Measurements from ENCODE around the gene PCDHB4.
"Not testable (repeated sequence)": the region's sequence is repeated elsewhere in the genome, so short reads cannot be mapped to it uniquely, and the experiment has no call there.

PCDHB4 gene

DNA sequence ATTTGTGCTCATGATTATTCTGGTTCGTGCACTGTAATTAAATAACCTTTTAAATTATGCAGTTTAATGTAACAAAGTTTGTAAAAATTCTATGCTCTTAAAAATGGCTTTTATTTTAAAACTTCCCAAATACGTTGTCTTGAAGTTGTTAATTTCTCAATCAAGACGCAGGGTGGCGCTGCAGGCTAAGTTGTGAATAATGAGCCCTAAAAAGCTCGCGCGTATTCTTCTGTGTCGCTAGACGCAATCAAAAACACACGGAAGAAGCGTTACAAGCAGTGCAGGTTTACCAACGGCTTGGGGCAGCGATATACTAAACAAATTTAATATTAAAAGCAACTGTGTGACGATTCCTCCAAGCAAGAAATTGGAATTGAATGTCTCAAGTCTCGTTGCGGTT lies at the start of gene PCDHB4:
TSS of gene PCDHB4 (plus strand) at position 256 of the 400 bp plus-strand sequence. CDS start 181 bp downstream, outside the sequence.
- no peak for DNase-seq (ENCODE audit: low read depth, low spot score)

DNA sequence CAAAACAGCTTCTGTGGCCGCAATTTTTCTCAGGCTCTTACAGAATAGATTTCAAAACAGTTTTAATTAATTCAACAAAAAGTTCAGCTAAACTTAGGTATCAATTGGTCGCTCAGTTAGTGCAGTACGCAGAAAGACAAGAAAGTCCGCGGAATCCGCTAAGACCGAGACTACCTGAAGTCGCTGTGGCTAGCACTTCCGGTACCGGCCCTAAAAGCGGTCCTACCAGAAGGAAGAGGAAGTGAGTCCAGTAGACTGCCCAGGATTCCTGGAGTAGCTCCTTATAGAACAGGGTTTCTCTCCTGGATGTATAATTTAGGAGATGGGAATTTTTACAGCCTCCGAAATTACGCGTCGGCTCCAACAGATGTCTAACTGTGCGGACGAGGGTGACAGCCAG lies 43.8 kb upstream of the PCDHB4 start:
- DNase-seq (ENCODE audit: low read depth, low spot score): no peak

DNA sequence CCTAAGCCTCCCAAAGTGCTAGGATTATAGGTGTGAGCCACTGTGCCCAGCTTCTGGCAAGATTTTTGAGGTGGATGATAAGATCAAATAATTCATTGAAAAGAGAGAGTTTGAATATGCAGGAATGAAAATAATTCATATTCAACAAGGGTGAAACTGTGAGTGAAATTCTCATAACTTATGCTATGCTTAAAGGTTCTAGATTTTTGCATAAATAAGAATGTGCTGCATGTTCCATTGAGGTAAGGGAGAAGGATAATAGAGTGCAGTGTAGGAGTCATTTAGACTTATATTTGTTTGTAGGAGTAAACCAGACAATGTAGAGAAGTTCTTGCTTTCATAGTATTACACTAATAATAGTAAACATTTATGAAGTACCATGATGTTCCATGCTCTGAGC lies 39.4 kb upstream of the PCDHB4 start:
- no peak for DNase-seq (ENCODE audit: low read depth, low spot score)

DNA sequence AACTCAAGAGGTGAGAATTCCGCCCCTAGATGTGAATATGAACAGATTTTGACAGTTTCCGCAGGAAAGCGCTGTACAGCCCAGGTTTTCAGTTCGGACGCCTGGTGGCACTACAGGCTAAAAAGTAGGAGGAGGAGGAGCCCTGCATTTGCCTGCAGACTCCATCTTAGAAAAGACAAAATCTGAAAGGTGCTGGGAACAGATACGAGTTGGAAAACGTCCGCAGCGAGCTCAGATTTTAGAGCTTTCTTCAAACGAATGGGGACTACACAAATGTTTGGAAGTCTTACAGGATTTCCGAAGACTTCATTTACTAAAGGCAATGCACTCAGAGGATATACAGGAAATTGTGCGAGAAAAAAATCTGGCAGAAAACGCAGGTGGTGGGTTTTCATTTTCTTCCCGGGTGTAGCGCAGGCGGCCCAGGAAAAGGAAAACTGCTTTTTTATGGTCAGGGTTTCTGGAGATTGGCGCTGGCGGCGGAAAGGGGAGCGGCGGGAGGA lies 37.1 kb upstream of the PCDHB4 start:
- DNase-seq (ENCODE audit: low read depth, low spot score): peak; percentile 55

DNA sequence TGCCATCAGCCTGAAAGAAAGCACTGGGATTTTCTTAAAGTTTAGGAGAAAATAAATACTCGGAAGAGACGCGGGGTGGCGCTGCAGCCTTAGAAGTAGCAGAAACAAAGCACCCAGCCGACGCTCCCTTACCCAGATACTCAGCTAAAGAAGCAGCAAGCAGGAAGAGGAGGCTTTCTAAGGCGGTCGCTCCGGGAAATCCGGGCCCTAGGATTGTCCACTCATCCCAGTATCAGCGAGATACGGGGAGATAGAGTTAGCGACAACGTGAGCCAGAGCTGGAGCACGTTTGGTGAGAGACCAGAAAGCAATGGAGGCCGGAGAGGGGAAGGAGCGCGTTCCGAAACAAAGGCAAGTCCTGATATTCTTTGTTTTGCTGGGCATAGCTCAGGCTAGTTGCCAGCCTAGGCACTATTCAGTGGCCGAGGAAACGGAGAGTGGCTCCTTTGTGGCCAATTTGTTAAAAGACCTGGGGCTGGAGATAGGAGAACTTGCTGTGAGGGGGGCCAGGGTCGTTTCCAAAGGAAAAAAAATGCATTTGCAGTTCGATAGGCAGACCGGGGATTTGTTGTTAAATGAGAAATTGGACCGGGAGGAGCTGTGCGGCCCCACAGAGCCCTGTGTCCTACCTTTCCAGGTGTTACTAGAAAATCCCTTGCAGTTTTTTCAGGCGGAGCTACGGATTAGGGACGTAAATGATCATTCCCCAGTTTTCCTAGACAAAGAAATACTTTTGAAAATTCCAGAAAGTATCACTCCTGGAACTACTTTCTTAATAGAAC lies 26.9 kb upstream of the PCDHB4 start, which contains the start of gene PCDHB2:
TSS of gene PCDHB2 (plus strand) at position 135 of the 782 bp plus-strand sequence. CDS start at position 311, 176 bp downstream.
- peak; percentile 38 for DNase-seq (ENCODE audit: low read depth, low spot score)

DNA sequence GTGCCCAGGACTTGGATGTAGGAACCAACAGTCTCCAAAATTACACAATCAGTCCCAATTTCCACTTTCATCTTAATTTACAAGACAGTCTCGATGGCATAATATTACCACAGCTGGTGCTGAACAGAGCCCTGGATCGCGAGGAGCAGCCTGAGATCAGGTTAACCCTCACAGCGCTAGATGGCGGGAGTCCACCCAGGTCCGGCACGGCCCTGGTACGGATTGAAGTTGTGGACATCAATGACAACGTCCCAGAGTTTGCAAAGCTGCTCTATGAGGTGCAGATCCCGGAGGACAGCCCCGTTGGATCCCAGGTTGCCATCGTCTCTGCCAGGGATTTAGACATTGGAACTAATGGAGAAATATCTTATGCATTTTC lies 26.4 kb upstream of the PCDHB4 start:
- DNase-seq (ENCODE audit: low read depth, low spot score): no peak

DNA sequence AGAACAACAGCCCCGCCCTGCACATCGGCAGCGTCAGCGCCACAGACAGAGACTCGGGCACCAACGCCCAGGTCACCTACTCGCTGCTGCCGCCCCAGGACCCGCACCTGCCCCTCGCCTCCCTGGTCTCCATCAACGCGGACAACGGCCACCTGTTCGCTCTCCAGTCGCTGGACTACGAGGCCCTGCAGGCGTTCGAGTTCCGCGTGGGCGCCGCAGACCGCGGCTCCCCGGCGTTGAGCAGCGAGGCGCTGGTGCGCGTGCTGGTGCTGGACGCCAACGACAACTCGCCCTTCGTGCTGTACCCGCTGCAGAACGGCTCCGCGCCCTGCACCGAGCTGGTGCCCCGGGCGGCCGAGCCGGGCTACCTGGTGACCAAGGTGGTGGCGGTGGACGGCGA lies 25.4 kb upstream of the PCDHB4 start:
- DNase-seq (ENCODE audit: low read depth, low spot score): not testable (repeated sequence)

DNA sequence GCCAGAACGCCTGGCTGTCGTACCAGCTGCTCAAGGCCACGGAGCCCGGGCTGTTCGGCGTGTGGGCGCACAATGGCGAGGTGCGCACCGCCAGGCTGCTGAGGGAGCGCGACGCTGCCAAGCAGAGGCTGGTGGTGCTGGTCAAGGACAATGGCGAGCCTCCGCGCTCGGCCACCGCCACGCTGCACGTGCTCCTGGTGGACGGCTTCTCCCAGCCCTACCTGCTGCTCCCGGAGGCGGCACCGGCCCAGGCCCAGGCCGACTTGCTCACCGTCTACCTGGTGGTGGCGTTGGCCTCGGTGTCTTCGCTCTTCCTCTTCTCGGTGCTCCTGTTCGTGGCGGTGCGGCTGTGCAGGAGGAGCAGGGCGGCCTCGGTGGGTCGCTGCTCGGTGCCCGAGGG lies 25.0 kb upstream of the PCDHB4 start:
- not testable (repeated sequence) for DNase-seq (ENCODE audit: low read depth, low spot score)

DNA sequence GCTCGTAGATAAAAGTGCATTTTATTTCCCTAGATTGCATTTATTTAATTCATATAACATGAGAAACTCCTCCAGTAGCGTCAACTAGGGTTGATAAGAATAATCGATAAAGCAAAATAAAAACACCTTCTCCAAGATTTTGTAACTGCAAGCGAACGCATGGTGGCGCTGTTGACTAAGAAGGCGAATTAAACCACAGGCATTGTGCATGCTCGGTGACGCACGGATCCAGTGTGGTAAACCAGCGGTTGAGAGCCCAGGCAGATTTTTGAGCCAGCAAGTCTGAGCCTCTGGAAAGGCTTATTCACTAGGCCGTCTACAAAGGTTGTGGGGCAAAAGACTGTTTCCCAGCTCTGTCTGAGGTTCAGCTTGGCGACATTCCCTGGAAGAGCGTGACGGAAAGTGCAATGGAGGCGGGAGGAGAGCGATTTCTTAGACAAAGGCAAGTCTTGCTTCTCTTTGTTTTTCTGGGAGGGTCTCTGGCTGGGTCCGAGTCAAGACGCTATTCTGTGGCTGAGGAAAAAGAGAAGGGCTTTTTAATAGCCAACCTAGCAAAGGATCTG lies 21.3 kb upstream of the PCDHB4 start, which contains the start of gene PCDHB3:
TSS of gene PCDHB3 (plus strand) at position 231 of the 563 bp plus-strand sequence. CDS start at position 408, 177 bp downstream.
- peak; percentile 18 for DNase-seq (ENCODE audit: low read depth, low spot score)

DNA sequence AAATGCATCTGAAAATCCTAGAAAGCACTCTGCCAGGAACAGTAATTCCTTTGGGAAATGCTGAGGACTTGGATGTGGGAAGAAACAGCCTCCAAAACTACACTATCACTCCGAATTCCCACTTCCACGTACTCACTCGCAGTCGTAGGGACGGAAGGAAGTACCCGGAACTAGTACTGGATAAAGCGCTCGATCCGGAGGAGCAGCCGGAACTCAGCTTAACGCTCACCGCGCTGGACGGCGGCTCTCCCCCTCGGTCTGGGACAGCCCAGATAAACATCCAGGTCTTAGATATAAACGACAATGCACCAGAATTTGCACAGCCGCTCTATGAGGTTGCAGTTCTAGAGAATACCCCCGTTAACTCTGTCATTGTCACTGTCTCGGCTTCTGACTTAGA lies 20.6 kb upstream of the PCDHB4 start:
- no peak for DNase-seq (ENCODE audit: low read depth, low spot score)

DNA sequence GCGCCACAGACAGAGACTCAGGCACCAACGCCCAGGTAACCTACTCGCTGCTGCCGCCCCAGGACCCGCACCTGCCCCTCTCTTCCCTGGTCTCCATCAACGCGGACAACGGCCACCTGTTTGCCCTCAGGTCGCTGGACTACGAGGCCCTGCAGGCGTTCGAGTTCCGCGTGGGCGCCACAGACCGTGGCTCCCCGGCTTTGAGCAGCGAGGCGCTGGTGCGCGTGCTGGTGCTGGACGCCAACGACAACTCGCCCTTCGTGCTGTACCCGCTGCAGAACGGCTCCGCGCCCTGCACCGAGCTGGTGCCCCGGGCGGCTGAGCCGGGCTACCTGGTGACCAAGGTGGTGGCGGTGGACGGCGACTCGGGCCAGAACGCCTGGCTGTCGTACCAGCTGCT lies 19.5 kb upstream of the PCDHB4 start:
- not testable (repeated sequence) for DNase-seq (ENCODE audit: low read depth, low spot score)

DNA sequence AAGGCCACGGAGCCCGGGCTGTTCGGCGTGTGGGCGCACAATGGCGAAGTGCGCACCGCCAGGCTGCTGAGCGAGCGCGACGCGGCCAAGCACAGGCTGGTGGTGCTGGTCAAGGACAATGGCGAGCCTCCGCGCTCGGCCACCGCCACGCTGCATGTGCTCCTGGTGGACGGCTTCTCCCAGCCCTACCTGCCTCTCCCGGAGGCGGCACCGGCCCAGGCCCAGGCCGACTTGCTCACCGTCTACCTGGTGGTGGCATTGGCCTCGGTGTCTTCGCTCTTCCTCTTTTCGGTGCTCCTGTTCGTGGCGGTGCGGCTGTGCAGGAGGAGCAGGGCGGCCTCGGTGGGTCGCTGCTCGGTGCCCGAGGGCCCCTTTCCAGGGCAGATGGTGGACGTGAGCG lies 19.1 kb upstream of the PCDHB4 start:
- DNase-seq (ENCODE audit: low read depth, low spot score): not testable (repeated sequence)

DNA sequence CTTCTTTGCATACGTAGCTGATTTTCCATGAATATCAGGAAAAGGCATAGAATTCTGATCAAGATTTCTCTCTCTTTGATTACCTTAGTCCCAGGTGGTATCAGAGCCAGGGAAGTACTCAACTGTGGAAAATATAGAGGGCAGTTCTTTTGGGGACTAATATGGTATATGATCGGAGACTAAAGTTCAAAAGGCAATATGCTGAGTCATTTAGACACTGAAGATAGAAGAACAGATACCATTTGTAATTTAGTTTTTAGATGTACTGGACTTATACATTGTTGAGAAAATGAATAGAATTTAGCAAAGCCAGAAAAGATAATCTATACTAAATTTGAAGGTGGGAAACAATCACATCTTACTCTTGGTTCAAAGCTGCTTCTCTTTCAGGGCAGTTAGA lies 16.3 kb upstream of the PCDHB4 start:
- DNase-seq (ENCODE audit: low read depth, low spot score): no peak

DNA sequence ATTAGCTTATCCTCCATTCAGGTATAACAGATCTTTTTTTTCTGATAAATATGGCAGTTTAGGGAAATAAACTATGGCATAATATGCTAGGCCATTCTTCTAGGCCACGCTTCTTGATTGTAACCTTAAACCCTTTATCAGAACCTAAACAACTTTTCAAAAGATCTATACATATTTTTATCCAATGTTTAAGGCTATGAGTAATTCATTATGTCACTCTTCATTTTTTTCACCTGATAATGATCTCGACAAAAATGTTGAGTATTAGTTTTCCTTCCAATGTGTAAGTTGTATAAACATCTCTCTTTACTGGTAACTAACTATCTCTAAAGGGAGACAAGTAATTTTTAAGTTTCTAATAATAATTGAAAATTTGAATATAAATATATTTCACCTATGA lies 2.4 kb upstream of the PCDHB4 start:
- no peak for DNase-seq (ENCODE audit: low read depth, low spot score)

DNA sequence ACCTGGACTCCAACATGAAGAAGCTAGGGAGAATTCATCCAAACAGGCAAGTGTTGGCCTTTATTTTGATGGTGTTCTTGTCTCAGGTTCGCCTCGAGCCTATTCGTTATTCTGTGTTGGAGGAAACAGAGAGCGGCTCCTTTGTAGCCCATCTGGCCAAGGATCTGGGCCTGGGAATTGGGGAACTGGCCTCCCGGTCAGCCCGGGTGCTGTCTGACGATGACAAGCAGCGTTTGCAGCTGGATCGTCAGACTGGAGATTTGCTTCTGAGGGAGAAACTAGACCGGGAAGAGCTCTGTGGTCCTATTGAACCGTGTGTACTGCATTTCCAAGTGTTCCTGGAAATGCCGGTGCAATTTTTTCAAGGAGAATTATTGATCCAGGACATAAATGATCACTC lies 367 bp downstream of the PCDHB4 start:
- no peak for DNase-seq (ENCODE audit: low read depth, low spot score)

DNA sequence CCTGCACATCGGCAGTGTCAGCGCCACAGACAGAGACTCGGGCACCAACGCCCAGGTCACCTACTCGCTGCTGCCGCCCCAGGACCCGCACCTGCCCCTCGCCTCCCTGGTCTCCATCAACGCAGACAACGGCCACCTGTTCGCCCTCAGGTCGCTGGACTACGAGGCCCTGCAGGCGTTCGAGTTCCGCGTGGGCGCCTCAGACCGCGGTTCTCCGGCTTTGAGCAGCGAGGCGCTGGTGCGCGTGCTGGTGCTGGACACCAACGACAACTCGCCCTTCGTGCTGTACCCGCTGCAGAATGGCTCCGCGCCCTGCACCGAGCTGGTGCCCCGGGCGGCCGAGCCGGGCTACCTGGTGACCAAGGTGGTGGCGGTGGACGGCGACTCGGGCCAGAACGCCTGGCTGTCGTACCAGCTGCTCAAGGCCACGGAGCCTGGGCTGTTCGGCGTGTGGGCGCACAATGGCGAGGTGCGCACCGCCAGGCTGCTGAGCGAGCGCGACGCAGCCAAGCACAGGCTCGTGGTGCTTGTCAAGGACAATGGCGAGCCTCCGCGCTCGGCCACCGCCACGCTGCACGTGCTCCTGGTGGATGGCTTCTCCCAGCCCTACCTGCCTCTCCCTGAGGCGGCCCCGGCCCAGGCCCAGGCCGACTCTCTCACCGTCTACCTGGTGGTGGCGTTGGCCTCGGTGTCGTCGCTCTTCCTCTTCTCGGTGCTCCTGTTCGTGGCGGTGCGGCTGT lies 1.9 kb downstream of the PCDHB4 start:
- DNase-seq (ENCODE audit: low read depth, low spot score): not testable (repeated sequence)

DNA sequence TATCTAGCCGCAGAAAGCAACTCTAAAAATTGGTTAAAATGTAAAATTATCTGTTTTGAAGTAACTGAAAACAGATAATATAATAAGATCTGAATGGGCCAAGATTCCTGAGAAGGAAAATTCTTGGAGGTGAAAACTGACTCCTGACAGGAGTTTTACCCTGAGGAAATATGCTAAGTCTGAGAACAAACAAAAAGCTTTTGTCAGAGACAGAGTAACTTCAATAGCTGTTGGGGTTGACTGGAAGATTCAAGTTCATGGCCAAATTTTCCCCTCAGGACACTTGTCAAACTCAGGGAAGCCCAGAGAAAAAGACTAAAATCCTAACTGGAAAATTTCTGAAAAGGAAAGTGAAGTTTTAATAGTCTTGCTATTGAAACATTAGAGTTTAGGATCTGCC lies 5.7 kb downstream of the PCDHB4 start:
- no peak for DNase-seq (ENCODE audit: low read depth, low spot score)

DNA sequence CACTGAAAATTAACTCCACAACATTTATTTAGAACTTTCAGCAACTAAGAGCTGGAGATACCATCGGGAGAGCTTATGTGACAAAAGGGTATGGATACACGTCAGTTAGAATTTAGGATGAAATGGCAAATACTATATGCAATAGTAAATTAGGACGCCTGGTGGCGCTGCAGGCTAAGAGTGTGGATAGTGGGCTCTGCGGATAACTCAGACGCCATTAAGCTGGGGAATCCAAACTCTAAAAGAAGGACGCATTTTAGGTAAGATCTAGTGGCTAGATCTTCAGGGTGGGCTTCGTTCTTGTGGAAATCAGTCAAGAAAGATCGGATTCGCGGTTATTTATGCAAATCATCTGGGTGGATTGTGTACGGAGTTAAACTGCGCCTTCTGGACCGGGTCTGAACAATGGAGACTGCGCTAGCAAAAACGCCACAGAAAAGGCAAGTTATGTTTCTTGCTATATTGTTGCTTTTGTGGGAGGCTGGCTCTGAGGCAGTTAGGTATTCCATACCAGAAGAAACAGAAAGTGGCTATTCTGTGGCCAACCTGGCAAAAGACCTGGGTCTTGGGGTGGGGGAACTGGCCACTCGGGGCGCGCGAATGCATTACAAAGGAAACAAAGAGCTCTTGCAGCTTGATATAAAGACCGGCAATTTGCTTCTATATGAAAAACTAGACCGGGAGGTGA lies 13.6 kb downstream of the PCDHB4 start, which contains the start of gene PCDHB5:
TSS of gene PCDHB5 (plus strand) at position 177 of the 688 bp plus-strand sequence. CDS start at position 406, 229 bp downstream.
- DNase-seq (ENCODE audit: low read depth, low spot score): peak; percentile 48

DNA sequence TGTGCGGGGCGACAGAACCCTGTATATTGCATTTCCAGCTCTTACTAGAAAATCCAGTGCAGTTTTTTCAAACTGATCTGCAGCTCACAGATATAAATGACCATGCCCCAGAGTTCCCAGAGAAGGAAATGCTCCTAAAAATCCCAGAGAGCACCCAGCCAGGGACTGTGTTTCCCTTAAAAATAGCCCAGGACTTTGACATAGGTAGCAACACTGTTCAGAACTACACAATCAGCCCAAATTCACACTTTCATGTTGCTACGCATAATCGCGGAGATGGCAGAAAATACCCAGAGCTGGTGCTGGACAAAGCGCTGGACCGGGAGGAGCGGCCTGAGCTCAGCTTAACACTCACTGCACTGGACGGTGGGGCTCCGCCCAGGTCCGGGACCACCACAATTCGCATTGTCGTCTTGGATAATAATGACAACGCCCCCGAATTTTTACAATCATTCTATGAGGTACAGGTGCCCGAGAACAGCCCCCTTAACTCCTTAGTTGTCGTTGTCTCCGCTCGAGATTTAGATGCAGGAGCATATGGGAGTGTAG lies 14.2 kb downstream of the PCDHB4 start:
- DNase-seq (ENCODE audit: low read depth, low spot score): no peak

DNA sequence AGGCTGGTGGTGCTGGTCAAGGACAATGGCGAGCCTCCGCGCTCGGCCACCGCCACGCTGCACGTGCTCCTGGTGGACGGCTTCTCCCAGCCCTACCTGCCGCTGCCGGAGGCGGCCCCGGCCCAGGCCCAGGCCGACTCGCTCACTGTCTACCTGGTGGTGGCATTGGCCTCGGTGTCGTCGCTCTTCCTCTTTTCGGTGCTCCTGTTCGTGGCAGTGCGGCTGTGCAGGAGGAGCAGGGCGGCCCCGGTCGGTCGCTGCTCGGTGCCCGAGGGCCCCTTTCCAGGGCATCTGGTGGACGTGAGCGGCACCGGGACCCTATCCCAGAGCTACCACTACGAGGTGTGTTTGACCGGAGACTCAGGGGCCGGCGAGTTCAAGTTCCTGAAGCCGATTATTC lies 15.7 kb downstream of the PCDHB4 start:
- not testable (repeated sequence) for DNase-seq (ENCODE audit: low read depth, low spot score)

DNA sequence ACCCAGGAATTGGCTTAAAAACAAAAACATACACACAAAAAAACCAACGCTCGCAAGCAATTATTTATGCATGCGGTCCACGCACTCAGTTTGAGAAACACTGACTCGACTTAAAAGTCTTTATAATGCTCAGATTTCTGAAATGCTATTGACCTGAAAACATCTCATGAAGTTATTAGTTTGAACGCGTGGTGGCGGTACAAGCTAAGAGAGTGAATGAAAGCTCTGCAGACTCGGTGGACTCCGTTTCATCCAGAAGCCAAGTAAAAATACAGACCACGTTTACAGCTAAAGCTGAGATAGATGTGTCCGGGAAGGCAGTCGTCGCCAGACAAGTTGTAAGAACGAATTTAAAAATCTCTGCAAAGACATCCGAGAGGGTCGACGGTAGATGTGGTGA lies 28.2 kb downstream of the PCDHB4 start, which contains the start of gene PCDHB6:
TSS of gene PCDHB6 (plus strand) at position 246 of the 400 bp plus-strand sequence. CDS start 201 bp downstream, outside the sequence.
- DNase-seq (ENCODE audit: low read depth, low spot score): peak; percentile 4

Data from astrocyte of the hippocampus (primary cell).